Activated CD8-positive, alpha-beta memory T cell treated with anti-CD3 and anti-CD28 coated beads, Interleukin-2, amount 10 ng/mL, durations not matched to agents 7 days and 5 days (primary cell): ENCODE measurements around the gene ARHGAP45. TPM values are rescaled to one million over a fixed set of nuclear protein-coding genes. Genes with fewer than 3 reads are reported as not detected.
A peak's percentile ranks its signal among the peaks of the same experiment; 100 is the strongest.
"Not testable (repeated sequence)": the region's sequence is repeated elsewhere in the genome, so short reads cannot be mapped to it uniquely, and the experiment has no call there.

Source experiments
- ATAC-seq: fragments of 150-1000 bp; cut with Tn5 transposase; one replicate; pipeline ENCODE4 v1.10.0; 2021; ENCODE audit warnings: moderate library complexity
- CTCF ChIA-PET: fragments of 350-600 bp; sonication (Branson Sonifier 250); formaldehyde crosslinking; loops from one replicate; lab custom pipeline; 2021; ENCODE audit warnings: antibody characterized with exemption; lab: Charles Lee
- DNase-seq: peaks from one replicate; pipeline ENCODE4 v3.0.0-alpha.2; 2020
- H3K27ac Mint-ChIP-seq: one replicate; pipeline ENCODE4 v1.8.0; 2021; ENCODE audit warnings: mild to moderate bottlenecking, mixed read lengths
- H3K27me3 Mint-ChIP-seq: one replicate; pipeline ENCODE4 v1.8.0; 2021; ENCODE audit warnings: mixed read lengths
- H3K36me3 Mint-ChIP-seq: one replicate; pipeline ENCODE4 v1.8.0; 2021; ENCODE audit warnings: mild to moderate bottlenecking, mixed read lengths
- H3K4me1 Mint-ChIP-seq: one replicate; pipeline ENCODE4 v1.8.0; 2021; ENCODE audit warnings: mixed read lengths
- H3K4me3 Mint-ChIP-seq: one replicate; pipeline ENCODE4 v1.8.0; 2021; ENCODE audit warnings: mild to moderate bottlenecking, moderate library complexity, mixed read lengths
- H3K9me3 Mint-ChIP-seq: one replicate; pipeline ENCODE4 v1.8.0; 2022; ENCODE audit warnings: low read depth, mixed read lengths
- total RNA-seq, 2 experiments: library from RNA; stranded (reverse); gene quantifications; one replicate each; pipeline ENCODE4 v1.2.3, GENCODE V29; 2021

The ARHGAP45 gene
- total RNA-seq, 2 experiments from 2014 or later: 361 to 481 TPM

- Mint-ChIP-seq H3K4me1 (peaks cover 5% of the 10 kb centered on the region), H3K9me3 (no peaks in the 10 kb centered on the region), H3K27me3 (no peaks in the 10 kb centered on the region), H3K4me3 (no peak overlapping the region), H3K27ac (no peak overlapping the region), H3K36me3 (peaks cover 34% of the 10 kb centered on the region)
- ATAC-seq: no peak
- no peak for DNase-seq
- CTCF ChIA-PET: no interaction called here
These were observed 55.3 kb downstream of the ARHGAP45 start for GRCh38 chr19:1122021-1122971.

GRCh38 chr19:1122972-1123363 is 56.0 kb downstream of the ARHGAP45 start:
- CTCF ChIA-PET: interaction anchor here (1.1 to 1.9 kb wide), 2 partner anchors 9 to 82 kb away, joined by 3 to 5 read pairs; no protein-coding TSS in a partner anchor

GRCh38 chr19:1123381-1123780 is 56.4 kb downstream of the ARHGAP45 start:
- Mint-ChIP-seq H3K27ac (no peak overlapping the region), H3K9me3 (no peaks in the 10 kb centered on the region), H3K4me3 (no peak overlapping the region), H3K4me1 (peaks cover 7% of the 10 kb centered on the region), H3K27me3 (no peaks in the 10 kb centered on the region), H3K36me3 (peaks cover 39% of the 10 kb centered on the region)
- ATAC-seq: peak; percentile 11
- no peak for DNase-seq
- CTCF ChIA-PET: interaction anchor here (1.1 to 1.9 kb wide), 2 partner anchors 10 to 81 kb away, joined by 3 to 5 read pairs; no protein-coding TSS in a partner anchor

More at GRCh38 chr19:1122972-1123363, 56.0 kb downstream of the ARHGAP45 start:
- DNase-seq (peak; percentile 73), ATAC-seq (peak; percentile 59)
- Mint-ChIP-seq H3K36me3 (peaks cover 40% of the 10 kb centered on the region), H3K9me3 (no peaks in the 10 kb centered on the region), H3K4me3 (no peak overlapping the region), H3K27ac (no peak overlapping the region), H3K27me3 (no peaks in the 10 kb centered on the region), H3K4me1 (peaks cover 7% of the 10 kb centered on the region)

GRCh38 chr19:1123885-1124677 is 57.1 kb downstream of the ARHGAP45 start:
- Mint-ChIP-seq H3K4me3 (no peak overlapping the region), H3K27me3 (no peaks in the 10 kb centered on the region), H3K4me1 (peaks cover 8% of the 10 kb centered on the region), H3K9me3 (no peaks in the 10 kb centered on the region), H3K27ac (no peak overlapping the region), H3K36me3 (peaks cover 35% of the 10 kb centered on the region)
- no peak for DNase-seq
- ATAC-seq: no peak
- CTCF ChIA-PET: interaction anchor here (1.1 to 1.9 kb wide), 2 partner anchors 10 to 81 kb away, joined by 3 to 5 read pairs; no protein-coding TSS in a partner anchor

- Mint-ChIP-seq H3K36me3 (peaks cover 29% of the 10 kb centered on the region), H3K9me3 (no peaks in the 10 kb centered on the region), H3K27ac (no peak overlapping the region), H3K27me3 (no peaks in the 10 kb centered on the region), H3K4me3 (no peak overlapping the region), H3K4me1 (peaks cover 22% of the 10 kb centered on the region)
- CTCF ChIA-PET: interaction anchor here (1.2 kb wide), 1 partner anchor 13 kb away, joined by 3 read pairs; no protein-coding TSS in a partner anchor
- no peak for DNase-seq
- ATAC-seq: no peak
These were observed 58.9 kb downstream of the ARHGAP45 start for GRCh38 chr19:1125601-1126467.

GRCh38 chr19:1126984-1127760 is 60.2 kb downstream of the ARHGAP45 start:
- no peaks in the 10 kb centered on the region for H3K9me3 Mint-ChIP-seq
- H3K4me3 Mint-ChIP-seq: no peak overlapping the region
- H3K27ac Mint-ChIP-seq: no peak overlapping the region
- ATAC-seq (no peak), DNase-seq (no peak)
- H3K27me3 Mint-ChIP-seq: no peaks in the 10 kb centered on the region
- H3K4me1 Mint-ChIP-seq: peaks cover 23% of the 10 kb centered on the region
- CTCF ChIA-PET: no interaction called here
- peaks cover 20% of the 10 kb centered on the region for H3K36me3 Mint-ChIP-seq

GRCh38 chr19:1128106-1128505 is 61.1 kb downstream of the ARHGAP45 start:
- ATAC-seq (no peak), DNase-seq (no peak)
- no peaks in the 10 kb centered on the region for H3K9me3 Mint-ChIP-seq
- H3K4me3 Mint-ChIP-seq: no peak overlapping the region
- peaks cover 27% of the 10 kb centered on the region for H3K4me1 Mint-ChIP-seq
- peaks cover 15% of the 10 kb centered on the region for H3K36me3 Mint-ChIP-seq
- H3K27me3 Mint-ChIP-seq: no peaks in the 10 kb centered on the region
- CTCF ChIA-PET: interaction anchor here (2.0 kb wide), 1 partner anchor 15 kb away, joined by 10 read pairs; no protein-coding TSS in a partner anchor
- no peak overlapping the region for H3K27ac Mint-ChIP-seq

- CTCF ChIA-PET: interaction anchor here (0.9 to 3.0 kb wide), 3 partner anchors 16 to 128 kb away, joined by 3 to 11 read pairs (median 10); no protein-coding TSS in a partner anchor
- not testable (repeated sequence) for ATAC-seq
These were observed 62.1 kb downstream of the ARHGAP45 start for GRCh38 chr19:1129084-1129483.

GRCh38 chr19:1129535-1129934 is 62.6 kb downstream of the ARHGAP45 start:
- Mint-ChIP-seq H3K4me3 (no peak overlapping the region), H3K36me3 (peaks cover 13% of the 10 kb centered on the region), H3K4me1 (peaks cover 35% of the 10 kb centered on the region), H3K27ac (peak overlapping the region; percentile 91), H3K27me3 (no peaks in the 10 kb centered on the region), H3K9me3 (no peaks in the 10 kb centered on the region)
- no peak for ATAC-seq
- CTCF ChIA-PET: interaction anchor here (0.9 to 3.0 kb wide), 4 partner anchors 16 to 128 kb away, joined by 3 to 11 read pairs (median 8); partner anchors contain the start of gene ATP5F1D
- no peak for DNase-seq

More at GRCh38 chr19:1129084-1129483, 62.1 kb downstream of the ARHGAP45 start:
- Mint-ChIP-seq H3K4me1 (peaks cover 32% of the 10 kb centered on the region), H3K36me3 (peaks cover 13% of the 10 kb centered on the region)
- H3K27me3 Mint-ChIP-seq, H3K4me3 Mint-ChIP-seq, H3K27ac Mint-ChIP-seq, DNase-seq, H3K9me3 Mint-ChIP-seq: not testable (repeated sequence)

GRCh38 chr19:1130771-1131717 is 64.1 kb downstream of the ARHGAP45 start:
- H3K27ac Mint-ChIP-seq: peak overlapping the region; percentile 91
- peak; percentile 73 for DNase-seq
- peaks cover 33% of the 10 kb centered on the region for H3K4me1 Mint-ChIP-seq
- peak overlapping the region; percentile 89 for H3K4me3 Mint-ChIP-seq
- no peaks in the 10 kb centered on the region for H3K27me3 Mint-ChIP-seq
- no peak for ATAC-seq
- no peaks in the 10 kb centered on the region for H3K9me3 Mint-ChIP-seq
- H3K36me3 Mint-ChIP-seq: peaks cover 10% of the 10 kb centered on the region
- CTCF ChIA-PET: interaction anchor here (0.6 to 5.0 kb wide), 14 partner anchors 18 to 357 kb away, joined by 3 to 38 read pairs (median 4); partner anchors contain the start of genes ARHGAP45 and ATP5F1D
